ENCODE results near the gene SLC6A19. TPM values are rescaled to one million over a fixed set of nuclear protein-coding genes. Genes with fewer than 3 reads are reported as not detected.
A peak's percentile ranks its signal among the peaks of the same experiment; 100 is the strongest.

Gene SLC6A19
- total RNA-seq, 1 experiment from 2014 or later, result 0.04 TPM

DNA sequence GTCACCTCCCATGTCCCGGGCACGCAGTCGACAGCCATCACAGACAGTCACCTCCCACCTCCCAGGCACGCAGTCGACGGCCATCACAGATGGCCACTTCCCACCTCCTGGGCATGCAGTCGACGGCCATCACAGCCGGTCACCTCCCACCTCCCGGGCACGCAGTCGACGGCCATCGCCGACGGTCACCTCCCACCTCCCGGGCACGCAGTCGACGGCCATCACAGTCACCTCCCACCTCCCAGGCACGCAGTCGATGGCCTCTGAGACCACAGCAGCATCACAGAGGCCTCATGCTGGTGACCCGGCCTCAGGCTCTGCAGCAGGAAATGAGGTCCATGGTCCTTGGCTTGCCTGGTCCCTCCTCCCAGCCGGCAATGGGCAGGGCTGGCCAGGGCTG, 5.5 kb upstream of the SLC6A19 start:
- DNase-seq (ENCODE audit: low spot score) (peak; percentile 6), ATAC-seq (no peak)
- H3K9me3 Mint-ChIP-seq, result no peaks in the 10 kb centered on the region
- 0 out of 2 replicates have a peak, but pooled peaks cover under 1% of the 10 kb centered on the region for H3K4me1 Mint-ChIP-seq
- no peak overlapping the region for H3K4me3 Mint-ChIP-seq
- TF ChIP-seq, protein P1, sequence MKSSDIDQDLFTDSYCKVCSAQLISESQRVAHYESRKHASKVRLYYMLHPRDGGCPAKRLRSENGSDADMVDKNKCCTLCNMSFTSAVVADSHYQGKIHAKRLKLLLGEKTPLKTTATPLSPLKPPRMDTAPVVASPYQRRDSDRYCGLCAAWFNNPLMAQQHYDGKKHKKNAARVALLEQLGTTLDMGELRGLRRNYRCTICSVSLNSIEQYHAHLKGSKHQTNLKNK (CRISPR knock-in tag; IDR thresholded peaks at IDR 0.05), result no peak
- TF ChIP-seq GRHL2 (CRISPR knock-in tag; IDR thresholded peaks at IDR 0.05; ENCODE audit: insufficient replicate concordance, severe bottlenecking) (no peak), NR2C2 (CRISPR knock-in tag; IDR thresholded peaks at IDR 0.05) (no peak), TCF7 (CRISPR knock-in tag; IDR thresholded peaks at IDR 0.05; ENCODE audit: low read depth) (no peak), FOXP1 (CRISPR knock-in tag; IDR thresholded peaks at IDR 0.05; ENCODE audit: borderline replicate concordance) (0 out of 2 replicates have a peak, but pooled peaks have one; percentile 35)
- ChIA-PET POLR2A (no interaction called here), CTCF (interaction anchor here (1.1 kb wide), 1 partner anchor 9 kb away, joined by 3 read pairs; no protein-coding TSS in a partner anchor)
- H3K36me3 Mint-ChIP-seq, result no peaks in the 10 kb centered on the region
- H3K27me3 Mint-ChIP-seq (ENCODE audit: low read depth), result peaks cover 2% of the 10 kb centered on the region; the same call in 1 of the 2 replicates
- H3K27ac Mint-ChIP-seq, result no peak overlapping the region

DNA sequence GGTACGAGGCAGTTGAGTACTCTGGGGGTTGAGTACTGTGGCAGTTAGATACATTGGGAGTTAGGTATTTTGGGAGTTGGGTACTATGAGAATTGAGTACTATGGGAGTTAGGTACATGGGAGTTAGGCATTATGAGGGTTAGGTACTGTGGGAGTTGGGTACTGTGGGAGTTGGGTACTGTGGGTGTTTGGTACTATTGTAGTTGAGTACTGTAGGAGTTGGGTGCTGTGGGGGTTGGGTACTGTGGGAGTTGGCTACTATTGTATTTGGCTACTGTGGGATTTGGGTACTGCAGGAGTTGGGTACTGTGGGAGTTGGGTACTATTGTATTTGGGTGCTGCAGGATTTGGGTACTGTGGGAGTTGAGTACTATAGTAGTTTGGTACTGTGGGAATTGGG, 4.8 kb upstream of the SLC6A19 start:
- no peak overlapping the region for H3K4me3 Mint-ChIP-seq
- H3K4me1 Mint-ChIP-seq, result no peaks in the 10 kb centered on the region
- no peaks in the 10 kb centered on the region for H3K36me3 Mint-ChIP-seq
- DNase-seq (ENCODE audit: low spot score), result no peak
- peaks cover 2% of the 10 kb centered on the region; the same call in 1 of the 2 replicates for H3K27me3 Mint-ChIP-seq (ENCODE audit: low read depth)
- no peak overlapping the region for H3K27ac Mint-ChIP-seq
- POLR2A ChIA-PET, result no interaction called here
- no peak for ATAC-seq
- no peak for TF ChIP-seq CREM (CRISPR knock-in tag; IDR thresholded peaks at IDR 0.05)
- no peak for TF ChIP-seq ZNF396 (CRISPR knock-in tag; IDR thresholded peaks at IDR 0.05; ENCODE audit: borderline replicate concordance)
- TF ChIP-seq, protein P2, sequence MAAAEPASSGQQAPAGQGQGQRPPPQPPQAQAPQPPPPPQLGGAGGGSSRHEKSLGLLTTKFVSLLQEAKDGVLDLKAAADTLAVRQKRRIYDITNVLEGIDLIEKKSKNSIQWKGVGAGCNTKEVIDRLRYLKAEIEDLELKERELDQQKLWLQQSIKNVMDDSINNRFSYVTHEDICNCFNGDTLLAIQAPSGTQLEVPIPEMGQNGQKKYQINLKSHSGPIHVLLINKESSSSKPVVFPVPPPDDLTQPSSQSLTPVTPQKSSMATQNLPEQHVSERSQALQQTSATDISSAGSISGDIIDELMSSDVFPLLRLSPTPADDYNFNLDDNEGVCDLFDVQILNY (CRISPR knock-in tag; IDR thresholded peaks at IDR 0.05), result no peak
- TF ChIP-seq EMX1 (CRISPR knock-in tag; IDR thresholded peaks at IDR 0.05), result no peak
- TF ChIP-seq, protein P3, sequence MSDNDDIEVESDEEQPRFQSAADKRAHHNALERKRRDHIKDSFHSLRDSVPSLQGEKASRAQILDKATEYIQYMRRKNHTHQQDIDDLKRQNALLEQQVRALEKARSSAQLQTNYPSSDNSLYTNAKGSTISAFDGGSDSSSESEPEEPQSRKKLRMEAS (CRISPR knock-in tag; IDR thresholded peaks at IDR 0.05), result no peak
- CTCF ChIA-PET, result interaction anchor here (1.1 kb wide), 1 partner anchor 8 kb away, joined by 3 read pairs; no protein-coding TSS in a partner anchor
- H3K9me3 Mint-ChIP-seq, result no peaks in the 10 kb centered on the region

DNA sequence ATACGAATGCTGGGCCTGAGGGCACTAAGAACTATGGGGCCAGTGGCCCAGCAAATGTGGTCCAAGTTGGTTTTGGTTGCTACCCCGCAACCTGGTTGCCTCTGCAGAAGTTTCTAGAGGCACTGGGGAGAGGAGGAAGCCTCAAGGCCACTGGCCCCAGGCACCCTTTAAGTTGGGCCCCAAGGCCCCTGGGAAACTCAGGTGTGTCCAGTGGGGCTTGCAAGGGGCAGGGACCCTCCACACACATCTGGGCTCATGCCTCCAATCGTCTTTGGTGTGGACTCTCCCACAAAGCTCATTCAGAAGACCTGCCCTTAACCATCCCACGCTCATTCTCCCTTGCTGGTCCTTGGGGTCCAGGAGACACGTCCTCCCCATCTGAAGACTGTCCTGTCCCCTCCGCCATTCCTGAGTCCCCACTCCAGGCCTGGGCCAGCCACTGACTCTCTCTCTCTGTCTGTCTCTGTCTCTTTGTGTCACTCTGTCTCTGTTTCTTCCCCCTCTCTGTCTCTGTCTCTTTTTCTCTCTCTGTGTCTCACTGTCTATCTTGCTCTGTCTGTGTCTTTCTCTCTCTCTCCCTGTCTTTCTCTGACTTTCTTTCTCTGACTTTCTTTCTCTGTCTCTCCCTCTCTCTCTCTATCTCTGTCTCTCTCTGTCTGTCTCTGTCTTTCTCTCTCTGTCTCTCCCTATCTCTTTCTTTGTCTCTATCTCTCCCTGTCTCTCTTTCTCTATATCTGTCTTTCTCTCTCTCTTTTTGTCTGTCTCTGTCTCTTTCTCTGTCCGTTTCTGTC, 3.3 kb upstream of the SLC6A19 start:
- ATAC-seq (no peak), DNase-seq (ENCODE audit: low spot score) (no peak)
- ChIA-PET CTCF (no interaction called here), POLR2A (no interaction called here)
- Mint-ChIP-seq H3K27me3 (ENCODE audit: low read depth) (no peaks in the 10 kb centered on the region), H3K4me1 (no peaks in the 10 kb centered on the region), H3K27ac (no peak overlapping the region), H3K9me3 (no peaks in the 10 kb centered on the region), H3K4me3 (no peak overlapping the region), H3K36me3 (no peaks in the 10 kb centered on the region)
- TF ChIP-seq, protein P2 (CRISPR knock-in tag; IDR thresholded peaks at IDR 0.05), result no peak
- TF ChIP-seq ZNF416 (CRISPR knock-in tag; IDR thresholded peaks at IDR 0.05), result no peak
- TF ChIP-seq, protein P4, sequence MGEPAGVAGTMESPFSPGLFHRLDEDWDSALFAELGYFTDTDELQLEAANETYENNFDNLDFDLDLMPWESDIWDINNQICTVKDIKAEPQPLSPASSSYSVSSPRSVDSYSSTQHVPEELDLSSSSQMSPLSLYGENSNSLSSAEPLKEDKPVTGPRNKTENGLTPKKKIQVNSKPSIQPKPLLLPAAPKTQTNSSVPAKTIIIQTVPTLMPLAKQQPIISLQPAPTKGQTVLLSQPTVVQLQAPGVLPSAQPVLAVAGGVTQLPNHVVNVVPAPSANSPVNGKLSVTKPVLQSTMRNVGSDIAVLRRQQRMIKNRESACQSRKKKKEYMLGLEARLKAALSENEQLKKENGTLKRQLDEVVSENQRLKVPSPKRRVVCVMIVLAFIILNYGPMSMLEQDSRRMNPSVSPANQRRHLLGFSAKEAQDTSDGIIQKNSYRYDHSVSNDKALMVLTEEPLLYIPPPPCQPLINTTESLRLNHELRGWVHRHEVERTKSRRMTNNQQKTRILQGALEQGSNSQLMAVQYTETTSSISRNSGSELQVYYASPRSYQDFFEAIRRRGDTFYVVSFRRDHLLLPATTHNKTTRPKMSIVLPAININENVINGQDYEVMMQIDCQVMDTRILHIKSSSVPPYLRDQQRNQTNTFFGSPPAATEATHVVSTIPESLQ (CRISPR knock-in tag; IDR thresholded peaks at IDR 0.05), result no peak
- TF ChIP-seq NR3C1 (CRISPR knock-in tag; conservative IDR thresholded peaks at IDR 0.05; ENCODE audit: low read depth), result no peak
- TF ChIP-seq FOXP1 (CRISPR knock-in tag; IDR thresholded peaks at IDR 0.05; ENCODE audit: borderline replicate concordance), result no peak
- no peak for TF ChIP-seq ZNF396 (CRISPR knock-in tag; IDR thresholded peaks at IDR 0.05; ENCODE audit: borderline replicate concordance)
- TF ChIP-seq, protein P5, sequence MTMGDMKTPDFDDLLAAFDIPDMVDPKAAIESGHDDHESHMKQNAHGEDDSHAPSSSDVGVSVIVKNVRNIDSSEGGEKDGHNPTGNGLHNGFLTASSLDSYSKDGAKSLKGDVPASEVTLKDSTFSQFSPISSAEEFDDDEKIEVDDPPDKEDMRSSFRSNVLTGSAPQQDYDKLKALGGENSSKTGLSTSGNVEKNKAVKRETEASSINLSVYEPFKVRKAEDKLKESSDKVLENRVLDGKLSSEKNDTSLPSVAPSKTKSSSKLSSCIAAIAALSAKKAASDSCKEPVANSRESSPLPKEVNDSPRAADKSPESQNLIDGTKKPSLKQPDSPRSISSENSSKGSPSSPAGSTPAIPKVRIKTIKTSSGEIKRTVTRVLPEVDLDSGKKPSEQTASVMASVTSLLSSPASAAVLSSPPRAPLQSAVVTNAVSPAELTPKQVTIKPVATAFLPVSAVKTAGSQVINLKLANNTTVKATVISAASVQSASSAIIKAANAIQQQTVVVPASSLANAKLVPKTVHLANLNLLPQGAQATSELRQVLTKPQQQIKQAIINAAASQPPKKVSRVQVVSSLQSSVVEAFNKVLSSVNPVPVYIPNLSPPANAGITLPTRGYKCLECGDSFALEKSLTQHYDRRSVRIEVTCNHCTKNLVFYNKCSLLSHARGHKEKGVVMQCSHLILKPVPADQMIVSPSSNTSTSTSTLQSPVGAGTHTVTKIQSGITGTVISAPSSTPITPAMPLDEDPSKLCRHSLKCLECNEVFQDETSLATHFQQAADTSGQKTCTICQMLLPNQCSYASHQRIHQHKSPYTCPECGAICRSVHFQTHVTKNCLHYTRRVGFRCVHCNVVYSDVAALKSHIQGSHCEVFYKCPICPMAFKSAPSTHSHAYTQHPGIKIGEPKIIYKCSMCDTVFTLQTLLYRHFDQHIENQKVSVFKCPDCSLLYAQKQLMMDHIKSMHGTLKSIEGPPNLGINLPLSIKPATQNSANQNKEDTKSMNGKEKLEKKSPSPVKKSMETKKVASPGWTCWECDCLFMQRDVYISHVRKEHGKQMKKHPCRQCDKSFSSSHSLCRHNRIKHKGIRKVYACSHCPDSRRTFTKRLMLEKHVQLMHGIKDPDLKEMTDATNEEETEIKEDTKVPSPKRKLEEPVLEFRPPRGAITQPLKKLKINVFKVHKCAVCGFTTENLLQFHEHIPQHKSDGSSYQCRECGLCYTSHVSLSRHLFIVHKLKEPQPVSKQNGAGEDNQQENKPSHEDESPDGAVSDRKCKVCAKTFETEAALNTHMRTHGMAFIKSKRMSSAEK (CRISPR knock-in tag; IDR thresholded peaks at IDR 0.05; ENCODE audit: borderline replicate concordance), result no peak
- TF ChIP-seq NR2C2 (CRISPR knock-in tag; IDR thresholded peaks at IDR 0.05), result no peak
- no peak for TF ChIP-seq NFATC4 (CRISPR knock-in tag; IDR thresholded peaks at IDR 0.05)
- TF ChIP-seq, protein P6, sequence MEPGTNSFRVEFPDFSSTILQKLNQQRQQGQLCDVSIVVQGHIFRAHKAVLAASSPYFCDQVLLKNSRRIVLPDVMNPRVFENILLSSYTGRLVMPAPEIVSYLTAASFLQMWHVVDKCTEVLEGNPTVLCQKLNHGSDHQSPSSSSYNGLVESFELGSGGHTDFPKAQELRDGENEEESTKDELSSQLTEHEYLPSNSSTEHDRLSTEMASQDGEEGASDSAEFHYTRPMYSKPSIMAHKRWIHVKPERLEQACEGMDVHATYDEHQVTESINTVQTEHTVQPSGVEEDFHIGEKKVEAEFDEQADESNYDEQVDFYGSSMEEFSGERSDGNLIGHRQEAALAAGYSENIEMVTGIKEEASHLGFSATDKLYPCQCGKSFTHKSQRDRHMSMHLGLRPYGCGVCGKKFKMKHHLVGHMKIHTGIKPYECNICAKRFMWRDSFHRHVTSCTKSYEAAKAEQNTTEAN (CRISPR knock-in tag; IDR thresholded peaks at IDR 0.05), result no peak
- no peak for TF ChIP-seq ZNF138 (CRISPR knock-in tag; conservative IDR thresholded peaks at IDR 0.05)
